ENCODE measurements around the gene NACAD. TPM values are rescaled to one million over a fixed set of nuclear protein-coding genes. Genes with fewer than 3 reads are reported as not detected.

NACAD gene
- total RNA-seq, 1 experiment from 2014 or later: not detected

- TF ChIP-seq CTCF (IDR thresholded peaks at IDR 0.05; ENCODE audit: unreplicated experiment): no peak
- H3K27me3 Mint-ChIP-seq (ENCODE audit: insufficient read depth, unreplicated experiment): no peaks in the 10 kb centered on the region
- H3K9me3 Mint-ChIP-seq (ENCODE audit: unreplicated experiment): no peaks in the 10 kb centered on the region
- no peak overlapping the region for H3K27ac Mint-ChIP-seq (ENCODE audit: low read depth, unreplicated experiment)
- CTCF ChIA-PET: interaction anchor here (0.6 kb wide), 2 partner anchors 36 to 176 kb away, joined by 3 to 4 read pairs; no protein-coding TSS in a partner anchor
- intact Hi-C loops (cut with micrococcal nuclease): no loop called here
- POLR2A ChIA-PET: no interaction called here
- no TSS peak for BruUV-seq (replicated peaks)
- no peaks in the 10 kb centered on the region for H3K36me3 Mint-ChIP-seq (ENCODE audit: insufficient read depth, unreplicated experiment)
- no peak overlapping the region for H3K4me3 Mint-ChIP-seq (ENCODE audit: unreplicated experiment)
- peaks cover 5% of the 10 kb centered on the region for H3K4me1 Mint-ChIP-seq (ENCODE audit: insufficient read depth, unreplicated experiment)
- no peak for DNase-seq (ENCODE audit: unreplicated experiment)
Measured at GRCh38 chr7:45084901-45085618, 3.7 kb downstream of the NACAD start.

GRCh38 chr7:45084336-45084735 is 4.4 kb downstream of the NACAD start:
- Mint-ChIP-seq H3K36me3 (ENCODE audit: insufficient read depth, unreplicated experiment) (no peaks in the 10 kb centered on the region), H3K9me3 (ENCODE audit: unreplicated experiment) (no peaks in the 10 kb centered on the region), H3K4me3 (ENCODE audit: unreplicated experiment) (no peak overlapping the region), H3K27me3 (ENCODE audit: insufficient read depth, unreplicated experiment) (no peaks in the 10 kb centered on the region), H3K27ac (ENCODE audit: low read depth, unreplicated experiment) (no peak overlapping the region), H3K4me1 (ENCODE audit: insufficient read depth, unreplicated experiment) (peaks cover 5% of the 10 kb centered on the region)
- ChIA-PET POLR2A (no interaction called here), CTCF (no interaction called here)
- no TSS peak for BruUV-seq (replicated peaks)
- intact Hi-C loops (cut with micrococcal nuclease): no loop called here
- no peak for TF ChIP-seq CTCF (IDR thresholded peaks at IDR 0.05; ENCODE audit: unreplicated experiment)
- no peak for DNase-seq (ENCODE audit: unreplicated experiment)

- no peaks in the 10 kb centered on the region for H3K27me3 Mint-ChIP-seq (ENCODE audit: insufficient read depth, unreplicated experiment)
- DNase-seq (ENCODE audit: unreplicated experiment): peak; percentile 27
- H3K9me3 Mint-ChIP-seq (ENCODE audit: unreplicated experiment): no peaks in the 10 kb centered on the region
- no peak for TF ChIP-seq CTCF (IDR thresholded peaks at IDR 0.05; ENCODE audit: unreplicated experiment)
- H3K27ac Mint-ChIP-seq (ENCODE audit: low read depth, unreplicated experiment): no peak overlapping the region
- peaks cover 5% of the 10 kb centered on the region for H3K4me1 Mint-ChIP-seq (ENCODE audit: insufficient read depth, unreplicated experiment)
- intact Hi-C loops (cut with micrococcal nuclease): no loop called here
- no TSS peak for BruUV-seq (replicated peaks)
- H3K4me3 Mint-ChIP-seq (ENCODE audit: unreplicated experiment): no peak overlapping the region
- ChIA-PET POLR2A (no interaction called here), CTCF (no interaction called here)
- no peaks in the 10 kb centered on the region for H3K36me3 Mint-ChIP-seq (ENCODE audit: insufficient read depth, unreplicated experiment)
Measured at GRCh38 chr7:45082831-45083331, 5.9 kb downstream of the NACAD start.

- intact Hi-C loops (cut with micrococcal nuclease): no loop called here
- no peaks in the 10 kb centered on the region for H3K9me3 Mint-ChIP-seq (ENCODE audit: unreplicated experiment)
- peaks cover 5% of the 10 kb centered on the region for H3K4me1 Mint-ChIP-seq (ENCODE audit: insufficient read depth, unreplicated experiment)
- no peak for TF ChIP-seq CTCF (IDR thresholded peaks at IDR 0.05; ENCODE audit: unreplicated experiment)
- BruUV-seq (replicated peaks): no TSS peak
- no peaks in the 10 kb centered on the region for H3K27me3 Mint-ChIP-seq (ENCODE audit: insufficient read depth, unreplicated experiment)
- H3K36me3 Mint-ChIP-seq (ENCODE audit: insufficient read depth, unreplicated experiment): no peaks in the 10 kb centered on the region
- no peak overlapping the region for H3K27ac Mint-ChIP-seq (ENCODE audit: low read depth, unreplicated experiment)
- CTCF ChIA-PET: interaction anchor here (0.5 kb wide), 1 partner anchor 254 kb away, joined by 3 read pairs; no protein-coding TSS in a partner anchor
- DNase-seq (ENCODE audit: unreplicated experiment): no peak
- POLR2A ChIA-PET: interaction anchor here (0.6 kb wide), 1 partner anchor 8 kb away, joined by 3 read pairs; no protein-coding TSS in a partner anchor
- H3K4me3 Mint-ChIP-seq (ENCODE audit: unreplicated experiment): no peak overlapping the region
Measured at GRCh38 chr7:45082031-45082830, 6.5 kb downstream of the NACAD start.

All from MCF 10A (cell line).